NCI-H2196 treated with DMSO at 0.1 percent for 48 hours (cell line): ENCODE data around the gene PALLD.

Experiments
- DNase-seq: peaks from one replicate; lab custom pipeline; 2025; ENCODE audit not compliant: unreplicated experiment; lab: John Stamatoyannopoulos, UW

The PALLD gene

GRCh38 chr4:168666531-168666930 is 169.7 kb downstream of the PALLD start:
- DNase-seq: no peak

- no peak for DNase-seq
Measured at GRCh38 chr4:168667376-168667775, 170.5 kb downstream of the PALLD start.

GRCh38 chr4:168667921-168668320 is 171.1 kb downstream of the PALLD start:
- no peak for DNase-seq

GRCh38 chr4:168673476-168673875 is 176.6 kb downstream of the PALLD start:
- DNase-seq: no peak

GRCh38 chr4:168674077-168674747 is 177.4 kb downstream of the PALLD start:
- DNase-seq: no peak

GRCh38 chr4:168674866-168675265 is 178.0 kb downstream of the PALLD start:
- DNase-seq: no peak

GRCh38 chr4:168677063-168677462 is 180.2 kb downstream of the PALLD start:
- peak; percentile 42 for DNase-seq

- no peak for DNase-seq
Measured at GRCh38 chr4:168677879-168678278, 181.0 kb downstream of the PALLD start.

GRCh38 chr4:168678751-168679366 is 182.0 kb downstream of the PALLD start:
- DNase-seq: no peak

- DNase-seq: no peak
Measured at GRCh38 chr4:168679397-168679796, 182.5 kb downstream of the PALLD start.

GRCh38 chr4:168679819-168680218 is 183.0 kb downstream of the PALLD start:
- DNase-seq: no peak

- no peak for DNase-seq
Measured at GRCh38 chr4:168682898-168683500, 186.1 kb downstream of the PALLD start.

GRCh38 chr4:168683595-168683994 is 186.7 kb downstream of the PALLD start:
- no peak for DNase-seq

- DNase-seq: no peak
Measured at GRCh38 chr4:168685136-168685809, 188.4 kb downstream of the PALLD start.

- DNase-seq: no peak
Measured at GRCh38 chr4:168688584-168688983, 191.7 kb downstream of the PALLD start.

GRCh38 chr4:168689791-168690190 is 192.9 kb downstream of the PALLD start:
- DNase-seq: no peak

- no peak for DNase-seq
Measured at GRCh38 chr4:168690199-168690598, 193.3 kb downstream of the PALLD start.

- DNase-seq: no peak
Measured at GRCh38 chr4:168691631-168692369, 194.9 kb downstream of the PALLD start.

GRCh38 chr4:168693750-168694490 is 197.1 kb downstream of the PALLD start:
- DNase-seq: no peak

GRCh38 chr4:168694667-168695066 is 197.8 kb downstream of the PALLD start:
- no peak for DNase-seq

GRCh38 chr4:168695288-168695687 is 198.4 kb downstream of the PALLD start:
- DNase-seq: no peak
